Germinal center (tissue), 1 donor: ENCODE measurements around the gene GPHN.
A peak's percentile ranks its signal among the peaks of the same experiment; 100 is the strongest.
"Not testable (repeated sequence)": the region's sequence is repeated elsewhere in the genome, so short reads cannot be mapped to it uniquely, and the experiment has no call there.

Experiments used
- DNase-seq: peaks from one replicate; pipeline ENCODE4 v3.0.0; 2012; ENCODE audit warnings: mixed read lengths, low spot score

GPHN gene

GRCh38 chr14:66502836-66503235 is 5.1 kb upstream of the GPHN start:
- DNase-seq: not testable (repeated sequence)

- no peak for DNase-seq
Measured at GRCh38 chr14:66503532-66503931, 4.4 kb upstream of the GPHN start.

GRCh38 chr14:66507181-66507721 is 696 bp upstream of the GPHN start:
- no peak for DNase-seq

GRCh38 chr14:66508547-66508845 is 549 bp downstream of the GPHN start:
- DNase-seq: no peak

GRCh38 chr14:66508846-66509621 is 1.1 kb downstream of the GPHN start:
- peak; percentile 45 for DNase-seq

- no peak for DNase-seq
Measured at GRCh38 chr14:66509874-66510273, 1.9 kb downstream of the GPHN start.

GRCh38 chr14:66511849-66512248 is 3.9 kb downstream of the GPHN start:
- DNase-seq: no peak

GRCh38 chr14:66514213-66514612 is 6.3 kb downstream of the GPHN start:
- no peak for DNase-seq

- no peak for DNase-seq
Measured at GRCh38 chr14:66530526-66530925, 22.6 kb downstream of the GPHN start.

GRCh38 chr14:66539034-66539433 is 31.1 kb downstream of the GPHN start:
- DNase-seq: no peak

GRCh38 chr14:66540038-66540437 is 32.1 kb downstream of the GPHN start:
- DNase-seq: no peak

GRCh38 chr14:66541627-66542026 is 33.7 kb downstream of the GPHN start:
- DNase-seq: no peak

- DNase-seq: no peak
Measured at GRCh38 chr14:66543996-66544395, 36.0 kb downstream of the GPHN start.

GRCh38 chr14:66545191-66545590 is 37.2 kb downstream of the GPHN start:
- DNase-seq: not testable (repeated sequence)

- DNase-seq: not testable (repeated sequence)
Measured at GRCh38 chr14:66545751-66546150, 37.8 kb downstream of the GPHN start.

GRCh38 chr14:66563731-66564130 is 55.8 kb downstream of the GPHN start:
- no peak for DNase-seq

- no peak for DNase-seq
Measured at GRCh38 chr14:66568220-66568619, 60.3 kb downstream of the GPHN start.

GRCh38 chr14:66572826-66573225 is 64.9 kb downstream of the GPHN start:
- no peak for DNase-seq

- DNase-seq: no peak
Measured at GRCh38 chr14:66575014-66575413, 67.1 kb downstream of the GPHN start.

GRCh38 chr14:66575939-66576338 is 68.0 kb downstream of the GPHN start:
- no peak for DNase-seq

GRCh38 chr14:66587753-66588152 is 79.8 kb downstream of the GPHN start:
- DNase-seq: not testable (repeated sequence)

- no peak for DNase-seq
Measured at GRCh38 chr14:66595394-66595793, 87.4 kb downstream of the GPHN start.

- DNase-seq: no peak
Measured at GRCh38 chr14:66596241-66596985, 88.5 kb downstream of the GPHN start.
